GM12891 (cell line): ENCODE data around the gene E2F2.

Experiments used
- PAX5 ChIP-seq: IDR thresholded peaks from 2 replicates; pipeline ENCODE4 v1.6.1; 2011; ENCODE audit warnings: low read length, moderate library complexity, mild to moderate bottlenecking; ENCODE audit not compliant: insufficient read depth, severe bottlenecking
- POLR2A ChIP-seq: IDR thresholded peaks from 2 replicates; pipeline ENCODE4 v1.6.1; 2011; ENCODE audit warnings: low read depth, low read length, control low read depth
- POLR2AphosphoS5 ChIP-seq: IDR thresholded peaks from 2 replicates; pipeline ENCODE4 v1.6.1; 2011; ENCODE audit warnings: low read depth, low read length, control low read depth
- SPI1 ChIP-seq: IDR thresholded peaks from 2 replicates; pipeline ENCODE4 v1.6.1; 2011; ENCODE audit warnings: low read depth, low read length, control low read depth
- TAF1 ChIP-seq: IDR thresholded peaks from 2 replicates; pipeline ENCODE4 v1.6.1; 2011; ENCODE audit warnings: low read depth, low read length, control low read depth

GRCh38 chr1:23528250-23528978 is 2.6 kb downstream of the E2F2 start:
- TF ChIP-seq POLR2A (no peak), POLR2AphosphoS5 (no peak), PAX5 (no peak), SPI1 (no peak), TAF1 (no peak)
